ENCODE results near the gene LIAS. TPM values are rescaled to one million over a fixed set of nuclear protein-coding genes. Genes with fewer than 3 reads are reported as not detected.

The LIAS gene
- total and polyA plus RNA-seq, 4 donors: 7.1 to 9.7 (median 9.5) TPM

- DNase-seq (ENCODE audit: low spot score): no peak
- peak overlapping the region; percentile 89 to 91 for H3K27ac ChIP-seq (ENCODE audit: low read depth in 1 of 2, low read length in 2 of 2)
- no peak for TF ChIP-seq NR2F2 (IDR thresholded peaks at IDR 0.05)
- TF ChIP-seq ZBTB33 (IDR thresholded peaks at IDR 0.05): peak; percentile 19
- TF ChIP-seq TAF1 (conservative IDR thresholded peaks at IDR 0.05): peak; percentile 37
- peak; percentile 40 for TF ChIP-seq REST (IDR thresholded peaks at IDR 0.05)
- no peak for TF ChIP-seq FOXA1 (IDR thresholded peaks at IDR 0.05)
- TF ChIP-seq CTCF (IDR thresholded peaks at IDR 0.05; ENCODE audit: low read depth, low read length, missing input control): no peak
- peak; percentile 95 to 98 for TF ChIP-seq HNF4A (conservative IDR thresholded peaks at IDR 0.05)
- TF ChIP-seq RXRA (IDR thresholded peaks at IDR 0.05): peak; percentile 74 to 83
- TF ChIP-seq FOXA2 (IDR thresholded peaks at IDR 0.05): no peak
- no peak for TF ChIP-seq EGR1 (IDR thresholded peaks at IDR 0.05; ENCODE audit: low read depth in 2 of 2)
- no peak for TF ChIP-seq ATF3 (IDR thresholded peaks at IDR 0.05)
- TF ChIP-seq SP1 (IDR thresholded peaks at IDR 0.05): no peak
- peak in 1 of 2 donors; percentile 55 for TF ChIP-seq JUND (IDR thresholded peaks at IDR 0.05)
- no peak for TF ChIP-seq GABPA (IDR thresholded peaks at IDR 0.05 in 1 of 2, conservative IDR thresholded peaks at IDR 0.05 in 1 of 2)
- TF ChIP-seq HNF4G (IDR thresholded peaks at IDR 0.05): peak; percentile 83
- peak; percentile 6 to 25 for TF ChIP-seq RAD21 (IDR thresholded peaks at IDR 0.05)
- TF ChIP-seq MAX (IDR thresholded peaks at IDR 0.05): peak; percentile 46
- peak; percentile 65 for TF ChIP-seq YY1 (IDR thresholded peaks at IDR 0.05)
- H3K27me3 ChIP-seq (ENCODE audit: control insufficient read depth in 4 of 4, insufficient read depth in 4 of 4, low read length in 3 of 4): no peaks in the 10 kb centered on the region
- 36% methylated on average over 1 of the region's 1 CpG for WGBS
- H3K9ac ChIP-seq (ENCODE audit: low read depth in 1 of 2, low read length in 2 of 2): no peak overlapping the region
- H3K4me1 ChIP-seq (ENCODE audit: control insufficient read depth in 4 of 4, insufficient read depth in 4 of 4, low read length in 3 of 4): peaks cover 9 to 46% (median 33%) of the 10 kb centered on the region in 4 donors
- no peaks in the 10 kb centered on the region for H3K9me3 ChIP-seq (ENCODE audit: control insufficient read depth in 4 of 4, low read length in 3 of 4)
- H3K36me3 ChIP-seq (ENCODE audit: control insufficient read depth in 4 of 4, insufficient read depth in 3 of 4, low read depth in 1 of 4, low read length in 3 of 4): peaks cover 0 to 5% (median under 1%) of the 10 kb centered on the region in 4 donors
- no peak overlapping the region for H3K4me3 ChIP-seq (ENCODE audit: low read depth in 1 of 3, low read length in 3 of 3)
These were observed 11.5 kb downstream of the LIAS start for GRCh38 chr4:39470402-39470801.
